Activated CD4-positive, alpha-beta T cell treated with anti-CD3 and anti-CD28 coated beads for 24 hours (primary cell): ENCODE measurements around the gene KDF1.

Experiments used
- DNase-seq, 2 donors: peaks; one replicate each; pipeline ENCODE4 v3.0.0-alpha.2; 2020; ENCODE audit warnings: low read depth in 2 of 2

KDF1 gene, protein sequence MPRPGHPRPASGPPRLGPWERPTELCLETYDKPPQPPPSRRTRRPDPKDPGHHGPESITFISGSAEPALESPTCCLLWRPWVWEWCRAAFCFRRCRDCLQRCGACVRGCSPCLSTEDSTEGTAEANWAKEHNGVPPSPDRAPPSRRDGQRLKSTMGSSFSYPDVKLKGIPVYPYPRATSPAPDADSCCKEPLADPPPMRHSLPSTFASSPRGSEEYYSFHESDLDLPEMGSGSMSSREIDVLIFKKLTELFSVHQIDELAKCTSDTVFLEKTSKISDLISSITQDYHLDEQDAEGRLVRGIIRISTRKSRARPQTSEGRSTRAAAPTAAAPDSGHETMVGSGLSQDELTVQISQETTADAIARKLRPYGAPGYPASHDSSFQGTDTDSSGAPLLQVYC

DNA sequence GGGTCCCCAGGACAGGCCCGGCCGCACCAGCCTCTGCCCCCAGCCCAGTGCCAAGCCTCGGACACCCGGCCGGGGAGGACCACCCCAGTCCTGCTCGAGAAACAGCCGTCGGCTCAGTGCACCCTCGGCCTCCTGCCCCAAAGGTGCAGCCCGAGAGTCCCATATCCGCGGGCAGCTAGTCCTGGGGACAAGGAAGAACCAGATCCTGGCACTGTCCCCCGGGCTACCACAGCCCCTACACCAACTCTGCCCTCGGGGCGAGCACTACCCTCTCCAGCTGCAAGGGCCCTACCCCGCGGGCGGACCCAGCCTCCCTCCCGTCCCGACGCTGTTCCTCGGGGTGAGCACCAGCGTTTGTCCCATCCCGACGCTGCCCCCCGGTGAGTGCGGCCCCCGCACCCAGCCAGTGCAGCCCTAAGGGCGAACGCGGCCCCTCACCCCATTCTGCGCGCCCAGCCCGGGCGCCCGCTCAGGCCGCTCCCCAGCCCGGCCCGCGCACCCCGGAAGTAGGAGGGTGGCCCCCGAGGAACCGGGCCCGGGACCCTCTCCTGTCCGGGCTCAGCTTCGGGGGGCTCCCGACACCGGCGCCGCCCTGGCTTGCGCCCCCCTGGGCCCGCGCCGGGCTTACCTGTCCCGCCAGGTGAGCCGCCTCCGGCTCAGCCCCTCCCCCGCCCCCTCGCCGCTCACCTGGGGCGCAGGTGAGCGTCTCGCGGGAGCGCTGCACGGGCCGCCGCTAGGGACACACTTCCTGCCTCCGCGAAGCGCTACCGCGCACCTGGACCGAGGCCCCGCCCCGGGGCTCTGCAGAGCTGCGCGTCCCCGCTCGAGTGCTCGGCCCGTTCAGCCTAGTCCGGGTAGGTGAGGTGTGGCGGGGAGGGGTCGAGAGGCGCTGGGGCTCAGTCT is at the start of gene KDF1:
Gene KDF1 (minus strand): TSS at position 747 of the 903 bp plus-strand sequence. CDS start 8,088 bp downstream, outside the sequence.
- peak; percentile 4 to 9 for DNase-seq

DNA sequence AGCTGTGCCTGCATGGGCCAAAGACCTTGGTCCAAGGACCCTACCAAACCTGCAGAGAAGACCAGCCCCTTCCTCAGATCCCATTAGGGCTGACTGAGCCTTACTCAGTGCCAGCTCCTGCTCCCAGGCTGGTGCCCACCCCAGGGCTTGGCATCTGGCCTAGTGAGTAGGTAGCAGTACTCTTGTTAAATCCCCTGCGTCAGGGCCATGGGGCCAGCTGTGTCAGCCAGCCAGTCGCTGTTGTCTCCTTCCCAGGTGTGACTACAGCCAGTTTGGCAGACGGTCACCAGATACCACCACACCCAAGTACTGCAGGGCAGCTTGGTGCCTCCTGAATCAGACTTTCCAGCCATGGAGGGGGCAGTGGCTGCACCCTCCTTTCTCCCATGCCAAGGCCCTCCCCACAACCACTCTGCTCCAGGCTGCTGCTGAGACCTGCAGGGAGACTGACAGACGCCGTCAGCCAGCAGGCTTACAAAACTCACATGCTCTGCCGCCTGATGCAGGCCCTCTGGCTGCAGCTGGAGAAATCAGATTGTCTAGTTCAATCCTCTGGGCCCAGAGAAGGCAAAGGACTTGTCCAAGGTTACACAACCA is 49.4 kb upstream of the KDF1 start:
- DNase-seq: no peak

DNA sequence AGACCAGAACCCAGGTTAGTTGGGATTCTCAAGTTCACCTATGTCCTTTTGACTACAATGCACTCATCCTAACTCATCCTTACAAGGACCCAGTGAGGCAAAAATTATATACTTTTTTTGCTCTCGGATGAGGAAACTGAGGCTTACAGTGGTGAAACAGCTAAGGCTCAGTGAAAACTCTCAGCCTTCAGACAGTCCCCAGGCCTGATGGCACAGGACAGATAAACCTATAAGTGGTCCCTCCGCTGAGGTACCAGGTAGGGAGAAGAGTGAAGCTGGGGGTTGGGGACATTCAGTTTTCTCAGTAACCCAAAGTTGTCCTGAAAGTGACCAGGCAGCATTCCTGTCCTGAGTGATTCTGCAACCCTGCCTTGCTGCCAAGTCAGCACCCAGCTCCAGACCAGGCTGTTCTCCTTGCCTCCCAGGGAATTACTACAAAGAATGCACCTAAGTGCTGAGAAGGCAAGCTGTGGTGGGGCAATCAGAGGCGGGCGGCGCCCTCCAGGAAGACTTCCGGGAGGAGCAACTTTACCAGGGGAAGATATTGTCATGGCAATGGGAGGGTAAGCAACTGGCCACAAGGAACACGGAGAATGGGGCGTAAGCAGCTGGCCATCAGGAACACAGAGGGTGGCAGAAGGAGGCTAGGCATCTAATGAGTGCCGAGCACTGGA is 47.8 kb upstream of the KDF1 start:
- DNase-seq: no peak

DNA sequence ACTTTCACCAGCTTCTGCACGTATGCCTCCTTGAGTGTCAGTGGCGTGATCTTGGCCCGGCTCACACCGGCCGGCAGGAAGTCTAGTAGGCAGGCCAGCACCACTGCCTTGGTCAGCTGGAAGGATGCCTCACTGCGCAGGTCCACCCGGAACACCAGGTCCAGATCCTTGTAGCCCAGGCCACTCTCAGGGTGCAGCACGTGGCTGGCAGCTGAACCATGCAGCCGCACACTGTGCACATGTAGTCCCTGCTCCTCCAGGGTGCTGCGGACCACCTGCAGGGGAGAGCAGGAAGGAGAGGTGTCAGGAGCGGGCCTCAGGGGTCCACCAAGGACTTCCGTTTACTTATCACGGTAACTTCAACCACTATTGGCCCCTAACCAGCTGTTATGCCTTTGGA is 46.4 kb upstream of the KDF1 start:
- DNase-seq: no peak

DNA sequence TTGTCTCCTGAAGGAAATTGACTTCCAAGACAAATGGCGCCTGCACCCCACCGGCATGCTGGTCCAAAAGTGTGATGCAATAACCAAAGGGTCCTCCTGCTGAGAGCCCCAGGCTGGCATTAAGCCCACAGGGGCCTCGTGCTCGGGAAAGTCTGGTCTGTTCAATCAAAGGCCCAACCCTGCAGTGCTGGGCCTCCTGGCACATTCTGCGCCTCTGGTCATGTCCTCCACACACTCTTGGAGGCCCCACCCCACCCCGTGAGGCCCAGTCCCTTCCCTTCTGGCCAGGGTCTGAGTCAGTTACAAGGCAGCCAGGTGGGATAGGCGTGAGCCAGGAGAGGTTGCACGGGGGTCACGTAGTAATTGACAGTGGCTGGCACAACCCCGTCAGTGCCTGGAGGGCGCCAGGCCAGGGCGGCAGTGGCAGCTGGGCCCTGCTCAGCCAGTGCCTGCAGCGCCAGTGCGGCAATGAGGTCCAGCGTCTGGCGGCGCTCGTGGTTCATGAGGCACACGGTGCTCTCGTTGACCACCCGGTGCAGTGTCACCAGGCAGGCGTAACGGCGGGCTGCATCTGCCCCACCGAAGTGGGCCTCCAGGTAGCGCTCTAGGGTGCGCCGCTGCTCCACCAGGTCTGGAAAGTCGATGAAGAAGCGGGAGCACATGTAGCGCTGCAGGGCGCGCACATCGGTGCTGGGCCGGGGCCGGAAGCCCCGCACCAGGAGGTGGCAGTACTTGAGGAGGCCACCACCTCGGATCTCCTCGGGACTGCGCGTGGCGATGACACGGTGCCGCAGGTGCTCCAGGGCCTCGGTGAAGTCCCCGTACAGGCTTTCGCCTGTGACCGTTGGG is 45.6 kb upstream of the KDF1 start:
- DNase-seq: no peak

DNA sequence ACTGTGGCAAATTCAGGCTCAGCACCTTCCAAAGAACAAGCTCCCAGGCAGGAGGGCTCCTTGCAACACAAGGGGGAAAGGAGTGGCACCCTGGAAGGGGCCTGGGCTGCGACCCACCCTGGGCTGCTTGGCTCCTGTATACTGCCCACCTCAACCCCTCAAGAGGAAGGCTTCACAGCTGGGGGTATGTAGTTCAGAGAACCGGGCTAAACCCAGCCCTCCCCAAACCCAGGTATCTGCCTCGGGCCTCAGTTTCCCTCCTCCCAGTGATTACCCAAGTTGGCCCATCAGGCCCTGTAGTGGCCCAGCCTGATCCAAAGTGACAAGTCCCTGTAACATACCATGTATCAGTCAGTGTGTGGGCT is 44.9 kb upstream of the KDF1 start:
- no peak for DNase-seq

DNA sequence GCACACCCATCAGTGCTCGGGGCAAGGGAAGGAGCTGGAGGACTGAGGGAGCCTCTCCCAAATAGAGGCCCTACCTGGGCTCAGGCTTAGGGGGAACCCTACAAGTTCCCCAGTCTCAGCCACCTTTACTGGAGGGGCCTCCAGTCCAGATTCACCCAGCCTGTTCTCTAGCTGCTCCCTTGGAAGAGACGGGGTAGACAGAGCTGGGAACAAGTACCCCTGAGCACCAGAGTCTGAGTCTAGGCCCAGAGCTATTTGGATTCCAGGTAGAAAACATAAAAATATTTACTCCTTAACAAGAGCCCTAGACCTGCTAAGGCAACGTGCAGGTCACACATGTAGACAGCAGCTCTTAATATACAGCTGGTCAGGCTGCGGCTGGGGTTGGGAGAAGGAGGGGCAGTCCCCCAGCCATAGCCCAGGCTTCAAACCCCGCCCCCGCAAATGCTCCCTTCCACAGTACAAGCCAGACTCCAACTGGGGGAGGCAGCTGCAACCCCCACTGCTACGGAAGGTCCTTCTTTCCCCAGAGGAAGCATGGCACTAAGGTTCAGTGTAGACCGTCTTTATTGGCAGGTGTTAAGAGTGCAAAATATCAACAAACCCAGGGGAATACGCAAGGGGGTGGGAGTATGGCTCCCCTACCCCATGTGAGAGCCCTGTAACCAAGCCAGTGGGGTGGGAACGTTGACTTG is 44.4 kb upstream of the KDF1 start:
- DNase-seq: no peak

DNA sequence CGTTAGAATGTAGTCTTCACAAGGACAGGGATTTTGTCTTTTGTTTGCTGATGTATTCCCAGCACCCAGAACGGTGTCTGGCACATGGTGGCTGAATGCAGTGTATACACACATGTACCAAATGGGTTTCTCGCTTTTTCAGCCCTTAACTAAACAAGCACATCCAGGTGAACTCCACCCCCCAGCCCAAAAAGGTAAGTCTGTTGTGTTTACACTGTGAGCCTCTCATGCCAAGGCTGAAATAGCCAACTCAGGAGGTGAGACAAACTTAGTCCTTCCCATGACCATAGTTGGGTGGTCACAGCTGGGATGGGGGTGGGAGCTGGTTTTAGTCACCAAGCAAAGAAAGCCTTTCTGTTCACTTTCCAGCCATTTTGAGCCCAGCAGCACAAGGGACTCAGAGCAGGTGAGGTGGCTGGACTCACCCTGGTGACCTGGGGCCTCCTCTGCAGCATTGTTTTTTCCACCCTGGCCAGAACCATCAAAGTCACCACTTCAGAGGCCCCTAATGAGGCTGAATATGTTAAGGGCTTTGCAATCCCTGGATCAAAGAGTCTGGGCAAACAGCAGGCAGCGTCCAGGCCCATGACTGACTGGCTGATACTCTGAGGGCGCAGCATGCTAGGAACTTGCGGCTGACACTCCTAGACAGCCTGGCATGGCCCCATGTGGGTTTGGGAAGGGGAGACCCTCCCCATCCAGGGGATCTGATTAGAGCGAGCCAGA is 43.6 kb upstream of the KDF1 start:
- no peak for DNase-seq

DNA sequence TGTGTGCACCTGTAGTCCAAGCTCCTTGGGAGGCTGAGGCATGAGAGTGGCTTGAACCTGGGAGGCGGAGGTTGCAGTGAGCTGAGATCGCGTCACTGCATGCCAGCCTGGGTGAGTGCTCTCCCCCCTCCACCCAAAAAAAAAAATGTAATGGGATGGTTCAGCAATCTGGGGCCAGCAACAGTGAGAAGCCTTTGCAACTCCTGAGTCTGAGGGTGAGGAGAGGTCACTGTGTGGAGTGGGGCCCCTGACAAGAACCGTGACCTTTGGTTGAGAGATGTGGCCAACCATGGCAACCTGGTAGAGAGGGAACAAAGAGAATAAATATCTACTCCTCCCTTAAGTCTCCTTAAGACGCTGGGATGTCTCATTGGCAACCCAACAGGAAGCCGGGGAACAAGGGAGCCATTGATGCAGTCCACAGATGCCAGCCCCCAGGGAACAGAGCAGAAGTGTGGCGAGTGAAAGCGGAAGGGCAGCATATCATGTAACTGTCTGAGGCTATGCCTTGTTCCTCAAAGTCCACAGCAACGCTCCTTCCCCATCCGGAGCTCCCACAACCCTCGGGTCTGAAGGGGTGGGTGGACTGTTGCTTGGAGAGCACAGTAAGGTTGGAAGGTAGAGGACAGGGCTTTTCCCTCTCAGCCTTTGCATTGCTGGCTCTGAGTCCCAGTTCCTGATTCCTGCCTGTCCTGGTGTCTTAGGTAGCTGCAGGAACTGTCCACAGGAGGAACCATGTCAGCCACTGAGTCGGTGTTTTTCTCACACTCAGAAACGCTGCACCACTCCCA is 41.5 kb upstream of the KDF1 start:
- no peak for DNase-seq

DNA sequence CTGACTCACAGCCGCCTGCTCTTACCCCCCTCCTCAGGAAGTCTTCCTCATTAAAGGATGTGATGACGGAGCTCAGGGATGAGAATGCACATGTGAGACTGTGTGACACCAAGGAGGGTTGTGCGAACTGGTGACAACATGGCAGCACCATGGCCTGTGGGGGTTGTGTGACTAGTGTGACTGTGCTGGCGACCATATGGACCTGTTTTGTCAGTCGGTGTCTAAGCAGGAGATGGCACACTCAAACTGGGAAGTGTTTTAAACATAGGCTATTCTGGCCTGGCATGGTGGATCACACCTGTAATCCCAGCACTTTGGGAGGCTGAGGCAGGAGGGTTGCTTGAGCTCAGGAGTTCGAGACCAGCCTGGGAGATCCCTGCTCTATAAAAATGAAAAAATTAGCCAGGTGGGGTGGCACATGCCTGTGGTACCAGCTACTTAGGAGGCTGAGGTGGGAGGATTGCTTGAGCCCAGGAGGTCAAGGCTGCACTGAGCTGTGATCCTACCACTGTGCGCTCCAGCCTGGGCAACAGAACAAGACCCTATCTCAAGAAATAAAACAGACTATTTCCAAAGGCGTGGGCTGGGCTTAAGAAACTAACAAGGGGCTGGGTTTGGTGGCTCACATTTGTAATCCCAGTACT is 40.7 kb upstream of the KDF1 start:
- no peak for DNase-seq

DNA sequence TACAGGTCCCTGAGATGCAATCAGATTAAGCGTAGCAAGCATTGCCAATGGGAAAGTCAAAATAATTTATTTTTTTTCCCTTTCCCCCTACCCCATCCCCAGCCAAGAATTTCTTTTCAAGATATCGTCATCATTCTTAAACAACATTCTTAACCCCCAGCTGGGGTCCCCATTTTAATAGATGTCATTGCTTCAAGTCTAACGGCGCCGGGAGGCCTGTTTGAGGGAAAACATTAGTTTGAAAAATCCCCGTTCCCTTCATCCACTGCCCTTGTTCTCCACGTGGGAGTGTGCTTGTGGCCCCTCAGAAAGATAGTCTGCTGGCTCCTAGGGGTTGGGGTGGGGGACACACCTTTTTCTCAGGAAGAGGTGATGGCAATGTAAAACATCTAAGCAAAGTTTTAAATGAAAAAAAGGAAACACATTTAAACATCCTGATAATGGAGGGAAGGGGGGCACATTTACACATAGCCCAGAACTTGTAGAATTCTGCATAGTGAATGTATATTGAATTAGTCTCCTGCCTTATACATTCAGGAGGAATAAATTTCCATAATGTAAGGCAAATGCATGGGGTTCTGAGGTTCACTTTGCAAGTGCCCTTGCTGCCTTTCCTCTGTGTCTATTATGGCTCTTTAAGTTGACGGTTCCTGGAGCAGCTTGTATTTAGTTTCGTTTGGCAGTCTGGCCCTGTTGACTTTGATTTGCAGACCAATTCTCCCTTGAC is 40.0 kb upstream of the KDF1 start:
- no peak for DNase-seq

DNA sequence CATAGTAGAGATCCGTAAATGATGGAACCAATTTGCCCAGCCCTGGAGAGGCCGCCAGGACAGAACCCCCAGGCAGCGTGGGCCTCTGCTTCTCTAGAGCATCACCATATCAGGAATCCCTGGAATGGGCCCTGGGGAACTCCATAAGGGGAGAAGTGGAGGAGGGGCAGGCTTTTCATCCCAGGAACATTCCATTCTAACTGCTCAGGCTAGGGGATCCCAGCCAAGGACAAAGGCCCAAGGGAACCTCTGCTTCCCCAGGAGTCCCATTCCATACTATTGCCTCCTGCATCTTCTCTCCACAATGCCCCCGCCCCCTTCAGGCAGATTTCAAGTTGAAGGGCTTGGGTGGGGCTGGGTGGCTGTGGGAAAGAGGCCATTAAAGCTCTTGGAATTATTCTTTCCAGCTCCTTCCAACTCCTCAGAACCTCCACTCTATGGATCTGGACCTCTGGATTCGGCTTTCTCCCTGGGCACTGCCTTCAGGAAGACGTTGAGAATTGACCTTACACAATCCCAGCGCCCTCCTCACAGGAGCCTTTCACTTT is 39.2 kb upstream of the KDF1 start:
- DNase-seq: no peak

DNA sequence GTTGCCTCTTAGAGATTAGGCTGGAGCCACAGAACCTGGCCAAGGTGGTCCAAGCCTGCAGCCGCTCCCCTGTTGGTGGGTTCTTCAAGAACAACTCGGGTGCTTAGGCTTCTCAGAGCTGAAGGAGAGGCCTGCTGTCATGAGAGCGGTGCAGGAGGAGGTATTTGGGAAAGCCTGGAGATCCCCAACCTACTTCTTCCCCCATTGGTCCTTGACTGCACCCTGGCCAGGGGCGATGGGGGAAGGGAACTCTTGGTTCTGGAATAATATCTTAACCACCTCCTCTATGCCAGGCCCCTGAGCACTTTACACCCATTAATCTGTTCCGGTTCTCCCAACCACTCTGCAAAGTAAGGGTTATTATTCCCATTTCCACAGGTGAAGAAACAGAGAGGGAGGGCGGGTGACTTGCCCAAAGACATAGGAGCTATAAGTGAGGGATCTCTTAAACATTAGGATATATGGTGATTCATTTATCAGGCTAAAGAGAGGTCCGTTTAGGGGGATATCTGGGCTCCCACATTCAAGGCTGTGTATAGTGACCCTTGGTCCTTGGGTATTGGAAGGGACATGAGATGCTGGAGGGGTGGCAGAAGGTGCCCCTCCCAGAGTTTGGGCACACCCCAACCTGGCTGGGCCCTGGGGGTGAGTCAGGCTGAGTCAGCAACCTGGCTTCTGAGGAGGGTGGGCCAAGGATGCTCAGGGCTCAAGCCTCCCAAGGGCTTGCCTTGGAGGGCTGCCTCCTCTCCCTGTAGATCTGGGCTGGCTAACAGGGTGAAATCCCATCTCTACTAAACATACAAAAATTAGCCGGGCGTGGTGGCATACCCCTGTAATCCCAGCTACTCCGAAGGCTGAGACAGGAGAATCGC is 38.4 kb upstream of the KDF1 start:
- DNase-seq: no peak

DNA sequence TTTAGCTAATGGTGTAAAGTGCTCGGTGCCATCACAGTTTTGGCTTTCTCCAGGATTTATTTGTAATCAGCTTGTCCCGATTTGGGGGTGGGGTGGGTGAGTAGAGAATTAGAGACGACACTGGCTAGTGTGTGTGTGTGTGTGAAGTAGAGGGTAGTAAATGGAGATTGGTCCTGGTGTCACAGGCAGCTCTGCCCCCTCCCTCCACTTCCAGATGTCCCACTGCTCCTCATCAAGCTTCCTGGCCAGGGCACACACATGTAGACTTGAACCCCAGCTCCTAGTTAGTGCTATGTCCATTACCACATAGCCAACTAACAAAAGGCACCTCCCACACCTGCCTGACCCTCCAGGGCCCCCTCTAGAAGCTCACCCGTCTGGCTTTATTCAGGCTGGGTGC is 36.4 kb upstream of the KDF1 start:
- no peak for DNase-seq

DNA sequence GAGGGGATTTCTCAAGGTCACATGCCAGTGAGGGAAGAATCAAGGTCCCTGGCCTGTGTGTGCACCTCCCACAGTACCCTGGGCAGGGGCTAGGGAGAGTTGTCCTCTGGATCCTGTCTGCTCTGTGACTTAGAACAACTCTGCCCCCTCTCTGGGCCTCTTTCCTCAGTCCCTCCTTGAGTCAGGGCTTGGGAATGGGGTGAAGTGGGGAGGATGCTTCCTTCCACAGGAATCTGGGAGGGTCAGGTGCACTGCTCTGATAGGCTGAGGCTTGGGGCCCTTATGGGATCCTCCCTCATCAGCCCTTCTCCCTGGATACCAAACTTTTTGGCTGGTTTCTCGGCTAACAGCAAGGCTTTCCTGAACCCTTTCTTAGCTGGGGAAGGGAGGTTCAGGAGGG is 35.8 kb upstream of the KDF1 start:
- no peak for DNase-seq

DNA sequence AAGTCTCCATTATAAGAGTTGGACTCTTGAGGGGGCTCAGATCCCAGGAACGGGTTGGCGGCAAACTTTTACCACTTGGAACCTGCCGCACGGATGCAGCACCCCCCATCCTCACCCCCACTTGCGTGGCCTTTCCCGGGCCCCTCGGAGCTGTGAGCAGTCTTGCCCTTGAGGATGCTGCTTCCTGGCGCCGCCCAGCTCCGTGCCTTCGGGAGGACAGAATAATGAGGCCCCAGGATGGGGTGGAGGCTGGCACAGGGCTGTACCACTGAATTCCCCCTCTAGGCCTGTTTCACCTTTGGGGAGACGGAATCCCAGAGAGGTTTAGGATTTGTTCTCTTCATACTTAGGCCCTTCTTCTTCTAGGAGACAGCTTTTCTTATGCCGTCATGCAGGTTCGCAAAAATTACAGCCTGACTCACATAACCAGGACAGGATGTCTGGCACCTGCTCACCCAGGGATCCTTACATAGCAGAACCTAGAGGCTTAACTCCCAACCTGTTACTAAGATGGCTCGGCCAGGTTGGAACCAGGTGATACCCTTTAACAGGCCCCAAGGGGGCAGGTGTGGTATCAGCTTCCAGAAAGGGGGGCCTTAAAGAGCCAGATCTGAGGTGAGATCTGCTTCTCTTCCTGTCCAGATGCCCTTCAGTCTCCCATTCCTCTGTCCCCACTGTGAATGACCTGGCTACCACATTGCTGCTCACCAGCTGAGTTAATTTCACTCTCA is 34.7 kb upstream of the KDF1 start:
- no peak for DNase-seq
